Endothelial cell of umbilical vein (primary cell): Measurements from ENCODE around the gene SPDYE6. TPM values are rescaled to one million over a fixed set of nuclear protein-coding genes. Genes with fewer than 3 reads are reported as not detected.

Experiments used
- BruUV-seq: library from RNA; stranded (reverse); fragments of 400-500 nt; replicated peaks from 2 replicates; lab custom pipeline; 2021; lab: Mats Ljungman, UMichigan
- CTCF ChIA-PET: fragments of 300-600, 350-600 bp; sonication (Branson Sonifier 250); formaldehyde crosslinking; loops from one replicate; lab custom pipeline; 2021; ENCODE audit warnings: antibody characterized with exemption, inconsistent platforms; lab: Charles Lee
- POLR2A ChIA-PET: fragments of 300-600, 350-600 bp; sonication (Branson Sonifier 250); formaldehyde crosslinking; loops from one replicate; lab custom pipeline; 2021; ENCODE audit warnings: antibody characterized with exemption, inconsistent platforms; lab: Charles Lee
- DNase-seq: peaks from one replicate; pipeline ENCODE4 v3.0.0-alpha.2; 2011; ENCODE audit warnings: low read depth, low spot score
- FAIRE-seq: peaks from 2 replicates; lab custom pipeline; 2011; peaks lifted over from hg19 to GRCh38; lab: Jason Lieb, UNC
- H2AFZ ChIP-seq: 2 replicates; pipeline ENCODE4 v1.6.0; 2012; ENCODE audit warnings: low read depth, low read length, control low read depth, inconsistent platforms
- H3K27ac ChIP-seq: 2 replicates; pipeline ENCODE4 v1.5.1; 2011; ENCODE audit warnings: low read depth, mild to moderate bottlenecking, control low read depth, low read length, moderate library complexity; ENCODE audit not compliant: insufficient read depth
- H3K27me3 ChIP-seq, 2 experiments: 2 replicates each; pipeline versions ENCODE4 v1.6.0 to v1.6.1; 2011; ENCODE audit warnings: low read length in 2 of 2, mixed read lengths in 1 of 2; ENCODE audit not compliant: control insufficient read depth in 2 of 2, insufficient read depth in 2 of 2
- H3K36me3 ChIP-seq, 2 experiments: 2 replicates in 1 of 2; 3 replicates in 1 of 2; pipeline ENCODE4 v1.5.1; 2011; ENCODE audit warnings: low read length in 2 of 2, mild to moderate bottlenecking in 1 of 2, moderate library complexity in 1 of 2; ENCODE audit not compliant: control insufficient read depth in 2 of 2, insufficient read depth in 2 of 2; ENCODE audit errors: extremely low read depth in 1 of 2
- H3K4me1 ChIP-seq: 3 replicates; pipeline ENCODE4 v1.5.1; 2011; ENCODE audit warnings: mild to moderate bottlenecking, low read length; ENCODE audit not compliant: control insufficient read depth, insufficient read depth; ENCODE audit errors: extremely low read depth
- H3K4me2 ChIP-seq: 2 replicates; pipeline ENCODE4 v1.6.1; 2011; ENCODE audit warnings: low read length, control low read depth, mixed read lengths; ENCODE audit not compliant: insufficient read depth
- H3K4me3 ChIP-seq, 3 experiments: fragments of 200-600 bp in 1 of 3; sonication (generic), shearing (Covaris generic) in 1 of 3; replicated peaks in 1 of 3; 2 replicates each; pipeline ENCODE4 v1.5.1; 2011 to 2016; ENCODE audit warnings: control low read depth in 3 of 3, low read length in 3 of 3, mild to moderate bottlenecking in 2 of 3, inconsistent platforms in 1 of 3, low read depth in 1 of 3, moderate library complexity in 1 of 3; ENCODE audit not compliant: insufficient read depth in 1 of 3
- H3K79me2 ChIP-seq: 2 replicates; pipeline ENCODE4 v1.6.0; 2012; ENCODE audit warnings: low read length, inconsistent platforms; ENCODE audit not compliant: control insufficient read depth, insufficient read depth
- H3K9ac ChIP-seq: replicated peaks from 2 replicates; pipeline ENCODE3; 2011; ENCODE audit warnings: low read length, control low read depth; ENCODE audit not compliant: insufficient read depth; ENCODE audit errors: extremely low read depth
- H3K9me1 ChIP-seq: replicated peaks from 3 replicates; pipeline ENCODE4 v1.6.0; 2011; ENCODE audit warnings: mild to moderate bottlenecking, low read length; ENCODE audit not compliant: control insufficient read depth, insufficient read depth; ENCODE audit errors: extremely low read depth
- H3K9me3 ChIP-seq: replicated peaks from 2 replicates; pipeline ENCODE4 v1.5.1; 2012; ENCODE audit warnings: low read length, inconsistent platforms; ENCODE audit not compliant: control insufficient read depth, insufficient read depth
- H4K20me1 ChIP-seq: replicated peaks from 2 replicates; pipeline ENCODE3; 2011; ENCODE audit warnings: mild to moderate bottlenecking, low read length; ENCODE audit not compliant: control insufficient read depth, insufficient read depth; ENCODE audit errors: extremely low read depth
- CTCF ChIP-seq, 2 donors: IDR thresholded peaks; 1 replicate in 1 of 2; 2 replicates in 1 of 2; pipeline ENCODE4 v1.5.1; 2011; ENCODE audit warnings: low read length in 2 of 2, mild to moderate bottlenecking in 2 of 2, moderate library complexity in 2 of 2, control low read depth in 1 of 2, inconsistent platforms in 1 of 2, low read depth in 1 of 2; ENCODE audit not compliant: insufficient read depth in 1 of 2; ENCODE audit errors: extremely low read depth in 1 of 2
- EZH2 ChIP-seq: IDR thresholded peaks from 2 replicates; pipeline ENCODE4 v1.6.1; 2012; ENCODE audit warnings: borderline replicate concordance, low read depth, mild to moderate bottlenecking, moderate library complexity, low read length, inconsistent platforms; ENCODE audit not compliant: severe bottlenecking
- FOS ChIP-seq: IDR thresholded peaks from 2 replicates; pipeline ENCODE4 v1.6.1; 2011; ENCODE audit warnings: mild to moderate bottlenecking, low read length, moderate library complexity, borderline replicate concordance; ENCODE audit not compliant: insufficient read depth
- GATA2 ChIP-seq: IDR thresholded peaks from 2 replicates; pipeline ENCODE4 v1.7.0; 2011; ENCODE audit warnings: low read depth, mild to moderate bottlenecking, moderate library complexity, mixed read lengths, low read length; ENCODE audit not compliant: insufficient read length, insufficient read depth
- JUN ChIP-seq: IDR thresholded peaks from 2 replicates; pipeline ENCODE4 v1.6.1; 2011; ENCODE audit warnings: borderline replicate concordance, low read depth; ENCODE audit not compliant: insufficient read length, insufficient read depth
- MAX ChIP-seq: IDR thresholded peaks from 2 replicates; pipeline ENCODE4 v1.6.1; 2011; ENCODE audit not compliant: insufficient read depth, insufficient read length
- MYC ChIP-seq: IDR thresholded peaks from one replicate; pipeline ENCODE4 v1.6.1; 2011; ENCODE audit warnings: mild to moderate bottlenecking, low read depth, low read length
- dilution Hi-C: fragments of 300-500 bp; cut with MboI; formaldehyde crosslinking; loops from one replicate; pipeline ENCODE4 v1.15.0; 2019; ENCODE audit warnings: low sequenced_read_pairs; ENCODE audit not compliant: extremely low pct_ligation_motif_present
- intact Hi-C: fragments of 100-400 bp; cut with micrococcal nuclease; formaldehyde crosslinking; loops from one replicate; pipeline ENCODE4 v1.10.0; 2022
- polyA plus RNA-seq, 4 experiments: library from polyadenylated mRNA; depleted of rRNA in 3 of 4; stranded (reverse) in 3 of 4; unstranded in 1 of 4; fragments of >200 nt; gene quantifications; 2 replicates each; pipeline versions ENCODE4 v1.2.1 to v1.2.3, GENCODE V29; 2011 to 2012; ENCODE audit warnings: missing spikeins in 1 of 4
- total RNA-seq: library from RNA; stranded (reverse); gene quantifications from 2 replicates; pipeline ENCODE4 v1.2.3, GENCODE V29; 2021

SPDYE6 gene
- total and polyA plus RNA-seq, 2 donors (not counting 3 experiments of a cell fraction or from before 2014, with no cell fraction given): not detected

GRCh38 chr7:102392330-102392729 lies 36.1 kb upstream of the SPDYE6 start:
- Histone ChIP-seq H3K27me3 (no peaks in the 10 kb centered on the region), H3K36me3 (peaks cover 0 to 6% of the 10 kb centered on the region in 2 experiments), H3K9ac (no peak overlapping the region), H2AFZ (no peak overlapping the region), H3K9me3 (no peaks in the 10 kb centered on the region), H3K4me3 (no peak overlapping the region), H3K79me2 (peaks cover 8% of the 10 kb centered on the region), H3K27ac (no peak overlapping the region), H3K4me2 (no peak overlapping the region), H3K9me1 (no peaks in the 10 kb centered on the region), H4K20me1 (no peaks in the 10 kb centered on the region), H3K4me1 (peaks cover 11% of the 10 kb centered on the region)
- no peak for FAIRE-seq
- dilution Hi-C loops (no loop called here), intact Hi-C loops (loop anchor here (10.0 kb wide), 1 partner anchor 708 kb away; no protein-coding TSS in a partner anchor)
- no TSS peak for BruUV-seq
- no peak for TF ChIP-seq MYC
- no peak for TF ChIP-seq FOS
- no peak for TF ChIP-seq MAX
- no peak for TF ChIP-seq GATA2
- TF ChIP-seq EZH2: no peak
- ChIA-PET CTCF (interaction anchor here (1.0 to 1.9 kb wide), 6 partner anchors 20 to 849 kb away, joined by 3 to 32 read pairs (median 4); no protein-coding TSS in a partner anchor), POLR2A (no interaction called here)
- DNase-seq: no peak

GRCh38 chr7:102390697-102391484 lies 34.6 kb upstream of the SPDYE6 start:
- BruUV-seq: no TSS peak
- peaks cover 6% of the 10 kb centered on the region for H3K4me1 ChIP-seq
- TF ChIP-seq JUN (no peak), CTCF (IDR thresholded peaks at IDR 0.05; ENCODE audit: extremely low read depth in 1 of 2, insufficient read depth in 1 of 2, low read depth in 1 of 2, low read length in 2 of 2) (peak; percentile 90 to 97)
- H3K9me1 ChIP-seq: no peaks in the 10 kb centered on the region
- DNase-seq (peak; percentile 73), FAIRE-seq (peak; percentile 63)
- no peaks in the 10 kb centered on the region for H3K27me3 ChIP-seq
- H3K27ac ChIP-seq: no peak overlapping the region
- H3K36me3 ChIP-seq: peaks cover 0 to 10% of the 10 kb centered on the region in 2 experiments
- no peaks in the 10 kb centered on the region for H3K9me3 ChIP-seq
- no peak overlapping the region for H3K9ac ChIP-seq
- no peaks in the 10 kb centered on the region for H3K79me2 ChIP-seq
- no peaks in the 10 kb centered on the region for H4K20me1 ChIP-seq
- intact Hi-C loops (loop anchor here (1.0 to 10.0 kb wide), 3 partner anchors 90 to 706 kb away; no protein-coding TSS in a partner anchor), dilution Hi-C loops (no loop called here)
- ChIA-PET CTCF (interaction anchor here (0.9 to 1.9 kb wide), 7 partner anchors 22 to 849 kb away, joined by 3 to 32 read pairs (median 4); no protein-coding TSS in a partner anchor), POLR2A (no interaction called here)
- H3K4me3 ChIP-seq: no peak overlapping the region
- no peak overlapping the region for H2AFZ ChIP-seq
- H3K4me2 ChIP-seq: no peak overlapping the region
